ENCODE measurements around the gene ALDH3A1. TPM values are rescaled to one million over a fixed set of nuclear protein-coding genes. Genes with fewer than 3 reads are reported as not detected.

Gene ALDH3A1
- polyA plus RNA-seq, 2 of the 4 experiments (the other 2 are of a cell fraction) = 959 to 1,190 TPM

GRCh38 chr17:19738073-19738449 is 10.0 kb downstream of the ALDH3A1 start:
- no peak for FAIRE-seq
- no peak for TF ChIP-seq HEYL (CRISPR knock-in tag; IDR thresholded peaks at IDR 0.05)
- no peak for TF ChIP-seq CEBPB (IDR thresholded peaks at IDR 0.05)
- TF ChIP-seq, protein P1, sequence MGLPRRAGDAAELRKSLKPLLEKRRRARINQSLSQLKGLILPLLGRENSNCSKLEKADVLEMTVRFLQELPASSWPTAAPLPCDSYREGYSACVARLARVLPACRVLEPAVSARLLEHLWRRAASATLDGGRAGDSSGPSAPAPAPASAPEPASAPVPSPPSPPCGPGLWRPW (IDR thresholded peaks at IDR 0.05) = no peak
- TF ChIP-seq ZNF302 (CRISPR knock-in tag; IDR thresholded peaks at IDR 0.05) = no peak
- TF ChIP-seq, protein P2, sequence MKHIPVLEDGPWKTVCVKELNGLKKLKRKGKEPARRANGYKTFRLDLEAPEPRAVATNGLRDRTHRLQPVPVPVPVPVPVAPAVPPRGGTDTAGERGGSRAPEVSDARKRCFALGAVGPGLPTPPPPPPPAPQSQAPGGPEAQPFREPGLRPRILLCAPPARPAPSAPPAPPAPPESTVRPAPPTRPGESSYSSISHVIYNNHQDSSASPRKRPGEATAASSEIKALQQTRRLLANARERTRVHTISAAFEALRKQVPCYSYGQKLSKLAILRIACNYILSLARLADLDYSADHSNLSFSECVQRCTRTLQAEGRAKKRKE (CRISPR knock-in tag; IDR thresholded peaks at IDR 0.05; ENCODE audit: low read depth) = no peak
- TF ChIP-seq FOSL2 (IDR thresholded peaks at IDR 0.05) = no peak
- no peak for TF ChIP-seq FOSL2 (CRISPR knock-in tag; IDR thresholded peaks at IDR 0.05)
- no peak for TF ChIP-seq CHD2 (IDR thresholded peaks at IDR 0.05; ENCODE audit: low read length, partially characterized antibody)
- TF ChIP-seq TP53 (CRISPR knock-in tag; IDR thresholded peaks at IDR 0.05) = no peak
- TF ChIP-seq HOXB5 (CRISPR knock-in tag; IDR thresholded peaks at IDR 0.05) = no peak
- no peak for TF ChIP-seq BHLHE40 (IDR thresholded peaks at IDR 0.05; ENCODE audit: low read depth, low read length)
- no peak for TF ChIP-seq BCL3 (IDR thresholded peaks at IDR 0.05)
- no peak for TF ChIP-seq RCOR1 (IDR thresholded peaks at IDR 0.05; ENCODE audit: low read depth, low read length)
- TF ChIP-seq JUNB (IDR thresholded peaks at IDR 0.05) = no peak
- no peak for TF ChIP-seq USF2 (IDR thresholded peaks at IDR 0.05)
- no peak for TF ChIP-seq CTCF (IDR thresholded peaks at IDR 0.05)
- TF ChIP-seq, protein P3, sequence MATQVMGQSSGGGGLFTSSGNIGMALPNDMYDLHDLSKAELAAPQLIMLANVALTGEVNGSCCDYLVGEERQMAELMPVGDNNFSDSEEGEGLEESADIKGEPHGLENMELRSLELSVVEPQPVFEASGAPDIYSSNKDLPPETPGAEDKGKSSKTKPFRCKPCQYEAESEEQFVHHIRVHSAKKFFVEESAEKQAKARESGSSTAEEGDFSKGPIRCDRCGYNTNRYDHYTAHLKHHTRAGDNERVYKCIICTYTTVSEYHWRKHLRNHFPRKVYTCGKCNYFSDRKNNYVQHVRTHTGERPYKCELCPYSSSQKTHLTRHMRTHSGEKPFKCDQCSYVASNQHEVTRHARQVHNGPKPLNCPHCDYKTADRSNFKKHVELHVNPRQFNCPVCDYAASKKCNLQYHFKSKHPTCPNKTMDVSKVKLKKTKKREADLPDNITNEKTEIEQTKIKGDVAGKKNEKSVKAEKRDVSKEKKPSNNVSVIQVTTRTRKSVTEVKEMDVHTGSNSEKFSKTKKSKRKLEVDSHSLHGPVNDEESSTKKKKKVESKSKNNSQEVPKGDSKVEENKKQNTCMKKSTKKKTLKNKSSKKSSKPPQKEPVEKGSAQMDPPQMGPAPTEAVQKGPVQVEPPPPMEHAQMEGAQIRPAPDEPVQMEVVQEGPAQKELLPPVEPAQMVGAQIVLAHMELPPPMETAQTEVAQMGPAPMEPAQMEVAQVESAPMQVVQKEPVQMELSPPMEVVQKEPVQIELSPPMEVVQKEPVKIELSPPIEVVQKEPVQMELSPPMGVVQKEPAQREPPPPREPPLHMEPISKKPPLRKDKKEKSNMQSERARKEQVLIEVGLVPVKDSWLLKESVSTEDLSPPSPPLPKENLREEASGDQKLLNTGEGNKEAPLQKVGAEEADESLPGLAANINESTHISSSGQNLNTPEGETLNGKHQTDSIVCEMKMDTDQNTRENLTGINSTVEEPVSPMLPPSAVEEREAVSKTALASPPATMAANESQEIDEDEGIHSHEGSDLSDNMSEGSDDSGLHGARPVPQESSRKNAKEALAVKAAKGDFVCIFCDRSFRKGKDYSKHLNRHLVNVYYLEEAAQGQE (IDR thresholded peaks at IDR 0.05) = no peak
- no peak for TF ChIP-seq POLR2A (IDR thresholded peaks at IDR 0.05; ENCODE audit: low read length)
- ChIA-PET CTCF (interaction anchor here (0.7 to 1.7 kb wide), 5 partner anchors 10 to 208 kb away, joined by 3 to 8 read pairs (median 3); no protein-coding TSS in a partner anchor), POLR2A (interaction anchor here (0.8 kb wide), 1 partner anchor 11 kb away, joined by 3 read pairs; no protein-coding TSS in a partner anchor)
- Histone ChIP-seq H3K9me3 (no peaks in the 10 kb centered on the region), H3K27ac (peak overlapping the region in 1 of 2 experiments; percentile 15; a peak in 2 of 6 replicates), H3K4me3 (no peak overlapping the region), H3K4me1 (peaks cover 67% of the 10 kb centered on the region), H3K4me2 (no peak overlapping the region)
- no peak for ATAC-seq
- WGBS (ENCODE audit: missing lambda C conversion rate) = 94% methylated on average over 14 of the region's 14 CpGs
- no peak for DNase-seq (ENCODE audit: low read depth in 1 of 2, low spot score in 1 of 2)

Measured in A549 (cell line).